Activated CD8-positive, alpha-beta memory T cell treated with anti-CD3 and anti-CD28 coated beads for 24 hours (primary cell): Measurements from ENCODE around the gene ZNF57.
"Not testable (repeated sequence)": the region's sequence is repeated elsewhere in the genome, so short reads cannot be mapped to it uniquely, and the experiment has no call there.

ENCODE experiments used
- DNase-seq: peaks from one replicate; pipeline ENCODE4 v3.0.0-alpha.2; 2020

The ZNF57 gene

DNA sequence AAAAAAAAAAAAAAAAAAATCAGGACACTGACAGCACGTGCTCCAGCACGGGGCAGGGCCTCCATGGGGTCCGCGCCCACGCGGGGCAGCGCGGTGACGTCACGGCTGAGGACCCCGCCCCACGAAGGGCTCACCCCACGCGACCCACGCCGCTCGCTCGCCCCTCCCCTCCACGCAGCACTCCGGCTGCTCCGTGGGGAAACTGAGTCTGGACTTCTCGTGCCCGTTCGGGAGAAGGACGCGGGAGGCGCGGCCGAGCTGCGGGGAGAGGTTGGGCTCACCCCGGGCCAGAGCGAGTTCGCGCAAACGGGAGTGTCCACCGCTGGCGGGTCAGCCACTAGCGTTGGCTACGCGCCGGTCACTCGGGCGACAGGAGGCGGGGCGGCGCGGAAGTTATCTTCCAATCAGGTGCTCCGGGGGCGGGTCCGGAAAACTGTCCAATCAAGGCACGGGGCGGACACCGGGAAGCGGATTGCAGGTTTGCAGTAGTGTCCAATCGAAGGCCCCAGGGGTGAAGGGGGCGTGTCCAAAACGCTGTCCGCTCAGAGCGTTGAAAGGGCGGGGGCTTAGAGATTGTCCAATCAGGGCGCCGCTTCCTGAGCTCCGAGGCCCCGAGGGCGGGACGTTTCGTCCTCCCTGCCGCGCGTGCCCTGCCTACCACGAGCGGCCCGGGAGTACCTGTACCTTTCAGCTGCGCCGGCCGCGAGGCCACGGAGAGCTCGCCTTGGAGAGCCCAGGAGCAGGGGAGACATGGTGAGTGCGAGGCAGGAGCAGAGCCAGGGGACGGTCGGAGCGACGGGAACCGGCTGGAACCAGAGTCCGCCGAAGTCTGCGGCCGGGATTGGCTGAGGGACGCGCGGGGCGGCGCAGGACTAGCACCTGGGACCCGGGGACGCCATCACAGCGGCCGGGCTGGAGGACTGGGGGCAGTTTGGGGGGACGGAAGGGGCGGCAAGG, at the start of gene ZNF57:
Gene ZNF57, plus strand, starts transcription at position 633 of the 957 bp plus-strand sequence. Its CDS starts 118 bp downstream, at position 751.
- DNase-seq: peak; percentile 98

DNA sequence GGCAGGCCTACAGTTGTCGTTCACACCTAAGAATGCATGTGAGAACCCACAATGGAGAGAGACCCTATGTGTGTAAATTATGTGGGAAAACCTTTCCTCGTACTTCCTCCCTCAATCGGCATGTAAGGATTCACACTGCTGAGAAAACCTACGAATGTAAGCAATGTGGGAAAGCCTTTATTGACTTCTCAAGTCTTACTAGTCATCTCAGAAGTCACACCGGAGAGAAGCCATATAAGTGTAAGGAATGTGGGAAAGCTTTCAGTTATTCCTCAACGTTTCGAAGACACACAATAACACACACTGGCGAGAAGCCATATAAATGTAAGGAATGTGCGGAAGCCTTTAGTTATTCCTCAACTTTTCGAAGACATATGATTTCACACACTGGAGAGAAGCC, 48.1 kb upstream of the ZNF57 start:
- DNase-seq: no peak

DNA sequence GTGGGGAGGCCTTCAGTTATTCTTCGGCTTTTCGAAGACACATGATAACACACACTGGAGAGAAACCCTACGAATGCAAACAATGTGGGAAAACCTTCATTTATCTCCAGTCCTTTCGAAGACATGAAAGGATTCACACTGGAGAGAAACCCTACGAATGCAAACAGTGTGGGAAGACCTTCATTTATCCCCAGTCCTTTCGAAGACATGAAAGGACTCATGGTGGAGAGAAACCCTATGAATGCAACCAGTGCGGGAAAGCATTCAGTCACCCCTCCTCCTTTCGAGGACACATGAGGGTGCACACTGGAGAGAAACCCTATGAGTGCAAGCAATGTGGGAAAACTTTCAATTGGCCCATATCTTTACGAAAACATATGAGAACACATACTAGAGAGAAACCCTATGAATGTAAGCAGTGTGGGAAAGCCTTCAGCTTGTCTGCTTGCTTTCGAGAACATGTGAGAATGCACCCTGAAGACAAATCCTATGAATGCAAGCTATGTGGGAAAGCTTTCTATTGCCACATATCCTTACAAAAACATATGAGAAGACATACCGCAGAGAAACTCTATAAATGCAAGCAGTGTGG, 47.6 kb upstream of the ZNF57 start:
- DNase-seq: no peak

DNA sequence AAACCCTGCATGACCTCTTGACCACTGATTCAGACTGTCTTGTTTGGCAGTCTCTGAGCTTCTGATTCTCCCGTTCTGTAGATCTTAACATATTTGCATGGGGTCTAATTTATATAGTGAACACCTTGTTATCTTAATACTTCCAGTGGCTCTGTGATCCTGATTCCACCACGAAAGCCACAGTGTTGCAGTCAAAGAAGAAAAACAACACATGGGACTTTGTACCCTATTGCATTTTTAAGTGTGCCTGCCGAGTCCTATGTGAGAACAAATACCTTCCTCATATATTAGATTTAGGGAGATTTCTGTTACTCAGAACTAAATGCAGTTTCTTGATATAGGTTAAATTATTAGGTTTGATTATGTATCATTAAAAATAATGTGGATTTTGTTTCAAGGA, 45.9 kb upstream of the ZNF57 start:
- no peak for DNase-seq

DNA sequence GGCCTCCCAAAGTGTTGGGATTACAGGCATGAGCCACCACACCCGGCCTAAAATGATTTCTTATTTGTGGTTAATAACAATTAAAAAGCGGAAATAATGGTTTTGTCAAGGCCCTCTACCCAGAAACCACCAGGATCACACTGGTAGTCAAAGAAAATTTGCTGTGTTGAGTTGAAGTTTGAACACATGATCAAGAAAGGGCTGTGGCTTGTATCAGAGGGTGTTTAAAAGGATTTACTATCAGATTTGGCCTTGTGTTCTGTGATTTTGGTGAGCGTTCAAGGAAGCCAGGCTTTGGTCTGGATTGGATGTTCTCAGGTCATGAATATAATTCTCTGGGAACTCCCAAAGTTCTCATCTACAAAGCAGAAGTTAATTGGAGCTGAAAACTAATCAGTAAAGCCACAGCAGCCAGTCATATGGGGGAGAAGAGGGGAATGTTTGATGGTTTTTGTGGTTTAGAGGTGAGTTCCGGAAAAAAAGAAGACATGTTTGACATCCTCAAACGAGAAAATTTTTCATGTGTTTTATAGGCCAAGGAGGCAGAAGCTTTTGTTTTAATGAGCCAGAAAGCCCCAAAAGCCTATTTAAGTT, 44.2 kb upstream of the ZNF57 start:
- DNase-seq: no peak

DNA sequence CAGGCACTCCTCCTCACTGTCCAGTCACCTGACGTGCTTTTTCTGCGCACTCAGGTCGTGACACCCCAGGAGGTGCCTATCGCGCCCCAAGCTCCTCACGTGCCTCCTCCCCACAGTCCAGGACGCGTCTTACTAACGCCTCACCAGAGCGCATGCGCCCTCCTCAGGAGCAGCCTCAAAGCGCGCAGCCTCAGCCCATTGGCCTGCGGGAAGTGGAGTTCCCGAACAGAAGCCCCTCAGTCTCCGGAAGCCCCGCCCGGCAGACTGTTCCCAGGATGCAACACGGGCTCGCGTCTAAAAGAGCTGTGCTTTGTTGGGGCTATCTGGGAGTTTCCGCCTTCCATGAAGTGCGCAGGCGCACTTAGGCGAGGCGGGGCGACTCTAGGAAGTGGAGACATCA, 41.9 kb upstream of the ZNF57 start:
- no peak for DNase-seq

DNA sequence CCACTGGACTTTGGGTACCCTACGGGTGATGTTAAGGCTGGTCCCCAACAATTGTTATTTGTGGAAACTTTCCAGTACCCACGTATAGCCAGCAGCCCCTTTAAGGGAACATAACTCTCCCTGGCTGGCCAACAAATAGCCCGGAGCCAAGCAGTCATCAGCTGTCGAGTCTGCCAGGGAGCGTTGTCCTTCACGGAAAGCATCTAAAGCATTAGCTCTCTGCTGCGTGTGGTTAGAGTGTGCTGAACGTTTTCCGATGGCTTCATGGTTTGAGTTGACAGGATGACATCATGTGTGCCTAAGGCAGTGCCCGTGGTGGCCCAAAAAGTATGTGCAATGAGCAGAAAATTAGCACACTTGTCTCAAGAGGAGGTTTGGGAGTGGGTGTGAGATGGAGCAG, 36.9 kb upstream of the ZNF57 start:
- DNase-seq: no peak

DNA sequence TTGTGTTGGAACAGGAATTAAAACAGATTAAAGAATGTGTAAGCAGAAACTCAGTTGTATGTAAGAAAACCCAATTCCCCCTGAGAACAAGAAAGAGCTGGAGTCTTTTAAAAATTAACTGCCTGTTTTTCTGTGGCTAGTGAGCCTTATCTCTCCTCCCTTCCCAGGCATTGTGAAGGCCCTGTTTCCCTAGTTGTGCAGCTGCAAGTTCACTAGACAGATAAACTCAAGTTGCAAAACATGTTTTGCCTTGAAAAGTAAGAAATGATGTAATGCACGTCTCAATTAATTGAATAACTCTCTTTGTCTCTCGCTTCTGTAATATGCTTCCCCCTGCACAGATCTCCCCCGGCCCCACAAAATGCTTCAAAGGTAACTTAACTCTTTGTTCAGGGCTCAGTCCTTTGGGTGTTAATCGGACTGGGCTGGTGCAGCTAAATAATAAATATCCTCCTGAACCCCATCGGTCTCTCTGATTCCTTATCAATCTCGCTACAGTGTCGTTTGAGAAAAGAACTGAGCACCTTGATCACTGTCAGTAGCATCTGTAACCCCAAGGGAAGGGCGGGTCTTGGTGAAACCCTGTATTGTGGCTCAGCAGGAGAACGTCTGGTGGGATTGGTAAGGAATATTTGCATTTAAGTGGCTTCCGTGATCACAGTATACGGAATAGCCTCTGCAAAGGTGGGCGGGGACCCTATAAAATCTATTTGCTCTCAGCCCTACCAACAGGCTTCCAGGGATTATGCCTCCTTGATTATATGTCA, 35.2 kb upstream of the ZNF57 start:
- no peak for DNase-seq

DNA sequence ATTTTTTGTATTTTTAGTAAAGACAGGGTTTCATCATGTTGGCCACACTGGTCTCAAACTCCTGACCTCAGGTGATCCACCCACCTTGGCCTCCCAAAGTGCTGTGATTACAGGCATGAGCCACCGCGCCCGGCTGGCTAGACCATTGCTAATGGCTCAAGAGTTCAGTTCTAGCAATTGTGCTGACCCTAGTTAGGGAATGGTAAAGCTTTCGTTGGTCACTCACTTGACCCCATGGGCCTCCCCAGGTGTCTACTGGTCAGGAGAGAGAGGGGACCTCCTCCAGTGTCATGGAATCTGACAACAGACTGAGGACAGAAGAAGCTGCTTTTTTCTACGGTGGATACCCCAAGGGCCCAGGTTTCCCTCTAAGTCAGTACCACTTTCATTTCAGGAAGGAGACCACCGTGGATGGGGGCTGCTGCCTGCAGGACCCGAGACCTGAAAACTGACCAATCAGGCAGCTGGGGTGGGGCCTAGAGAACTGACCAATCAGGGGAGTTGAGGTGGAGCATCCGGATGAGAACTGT, 34.2 kb upstream of the ZNF57 start:
- no peak for DNase-seq

DNA sequence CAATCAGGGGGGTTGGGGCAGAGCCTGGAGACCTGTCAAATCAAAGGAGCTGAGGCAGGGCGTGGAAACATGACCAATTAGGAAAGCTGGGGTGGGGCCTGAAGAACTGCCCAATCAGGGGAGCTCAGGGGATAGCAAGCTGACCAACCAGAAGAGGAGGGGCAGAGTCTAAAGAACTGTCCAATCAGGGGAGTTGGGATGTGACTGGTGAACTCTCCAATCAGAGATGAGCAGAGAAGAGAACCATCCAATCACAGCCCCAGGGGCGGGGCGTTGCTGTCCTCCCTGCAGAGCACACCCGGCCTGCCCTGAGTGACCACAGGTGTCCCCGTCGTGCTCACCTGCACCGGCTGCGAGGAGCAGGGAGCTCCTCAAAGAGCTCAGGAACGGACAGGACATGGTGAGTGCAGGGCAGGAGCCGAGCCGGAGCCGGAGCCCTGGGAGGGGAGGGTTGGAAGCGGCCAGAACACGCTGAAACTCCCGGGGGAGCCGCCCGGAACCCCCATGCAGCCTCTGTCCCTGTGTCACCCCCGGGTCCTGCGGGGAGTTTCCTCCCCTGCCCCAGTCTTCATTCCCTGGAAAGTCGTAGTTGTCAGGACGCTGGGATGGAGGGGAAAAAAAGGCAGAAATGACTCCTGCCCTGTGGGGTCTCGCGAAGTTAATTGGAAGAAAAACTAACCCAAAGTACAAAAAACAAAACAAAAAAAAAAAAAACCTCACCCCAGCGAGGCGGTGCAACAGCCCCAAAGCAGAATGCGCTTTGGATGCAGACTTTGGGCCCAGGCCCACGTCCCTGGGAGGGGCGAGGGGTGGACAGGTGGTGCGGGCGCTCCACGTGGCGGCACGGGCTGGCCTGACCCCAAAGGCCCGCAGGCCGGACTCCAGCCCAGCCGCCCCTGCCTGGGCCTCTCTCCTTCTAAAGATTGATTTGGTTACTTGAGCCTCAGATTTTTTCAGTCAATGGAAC, 33.4 kb upstream of the ZNF57 start, which contains the start of gene ZNF556:
Gene ZNF556, plus strand, starts transcription at position 311 of the 967 bp plus-strand sequence. Its CDS starts 87 bp downstream, at position 398.
- DNase-seq: no peak

DNA sequence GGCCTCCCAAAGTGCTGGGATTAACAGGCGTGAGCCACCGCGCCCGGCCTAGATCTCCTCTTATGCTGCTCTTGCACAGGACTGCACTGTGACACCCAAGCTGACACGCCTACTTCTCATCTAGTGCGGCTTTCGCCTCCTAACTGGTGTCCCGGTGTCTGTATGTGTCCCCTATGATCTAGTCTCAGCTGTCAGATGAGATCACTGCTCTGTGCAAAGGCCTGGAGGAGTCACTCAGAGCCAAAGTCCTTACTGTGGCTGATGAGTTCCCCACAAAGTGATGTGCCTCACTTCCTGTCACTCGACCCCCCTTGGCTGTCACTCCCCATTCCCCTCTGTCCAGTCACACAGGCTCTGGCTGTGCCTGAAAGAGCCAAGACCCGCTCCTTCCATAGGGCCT, 31.1 kb upstream of the ZNF57 start:
- DNase-seq: no peak

DNA sequence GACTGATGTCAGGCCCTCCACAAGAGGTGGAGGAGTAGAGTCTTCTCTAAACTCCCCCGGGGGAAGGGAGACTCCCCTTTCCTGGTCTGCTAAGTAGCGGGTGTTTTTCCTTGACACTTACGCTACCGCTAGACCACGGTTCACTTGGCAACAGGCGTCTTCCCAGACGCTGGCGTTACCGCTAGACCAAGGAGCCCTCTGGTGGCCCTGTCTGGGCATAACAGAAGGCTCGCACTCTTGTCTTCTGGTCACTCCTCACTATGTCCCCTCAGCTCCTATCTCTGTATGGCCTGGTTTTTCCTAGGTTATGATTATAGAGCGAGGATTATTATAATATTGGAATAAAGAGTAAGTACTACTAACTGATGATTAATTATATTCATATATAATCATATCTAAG, 28.6 kb upstream of the ZNF57 start:
- peak; percentile 59 for DNase-seq

DNA sequence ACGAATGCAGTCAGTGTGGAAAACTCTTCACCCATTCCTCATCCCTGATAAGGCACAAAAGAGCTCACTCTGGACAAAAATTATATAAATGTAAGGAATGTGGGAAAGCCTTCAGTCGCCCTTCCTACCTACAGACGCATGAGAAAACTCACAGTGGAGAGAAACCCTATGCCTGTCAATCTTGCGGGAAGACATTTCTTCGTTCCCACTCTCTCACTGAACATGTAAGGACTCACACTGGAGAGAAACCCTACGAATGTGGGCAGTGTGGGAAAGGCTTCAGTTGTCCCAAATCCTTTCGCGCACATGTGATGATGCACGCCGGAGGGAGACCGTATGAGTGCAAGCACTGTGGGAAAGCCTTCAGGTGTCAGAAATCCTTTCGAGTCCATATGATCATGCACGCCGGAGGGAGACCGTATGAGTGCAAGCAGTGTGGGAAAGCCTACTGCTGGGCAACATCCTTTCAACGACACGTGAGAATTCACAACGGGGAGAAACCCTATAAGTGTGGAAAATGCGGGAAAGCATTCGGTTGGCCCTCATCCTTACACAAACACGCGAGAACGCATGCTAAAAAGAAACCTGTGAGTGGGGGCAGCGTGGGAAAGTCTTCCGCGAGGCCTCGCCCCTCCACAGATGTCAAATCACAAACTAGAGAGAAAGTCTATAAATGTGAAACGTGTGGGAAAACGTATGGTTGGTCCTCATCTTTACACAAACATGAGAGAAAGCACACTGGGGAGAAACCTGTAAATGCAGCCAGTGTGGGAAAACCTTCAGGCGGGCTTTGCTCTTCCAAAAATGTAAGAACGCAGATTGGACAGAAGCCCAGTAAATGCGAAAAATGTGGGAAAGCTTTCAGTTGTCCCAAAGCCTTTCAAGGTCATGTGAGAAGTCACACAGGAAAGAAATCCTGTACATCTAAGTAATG, 23.1 kb upstream of the ZNF57 start:
- DNase-seq: no peak

DNA sequence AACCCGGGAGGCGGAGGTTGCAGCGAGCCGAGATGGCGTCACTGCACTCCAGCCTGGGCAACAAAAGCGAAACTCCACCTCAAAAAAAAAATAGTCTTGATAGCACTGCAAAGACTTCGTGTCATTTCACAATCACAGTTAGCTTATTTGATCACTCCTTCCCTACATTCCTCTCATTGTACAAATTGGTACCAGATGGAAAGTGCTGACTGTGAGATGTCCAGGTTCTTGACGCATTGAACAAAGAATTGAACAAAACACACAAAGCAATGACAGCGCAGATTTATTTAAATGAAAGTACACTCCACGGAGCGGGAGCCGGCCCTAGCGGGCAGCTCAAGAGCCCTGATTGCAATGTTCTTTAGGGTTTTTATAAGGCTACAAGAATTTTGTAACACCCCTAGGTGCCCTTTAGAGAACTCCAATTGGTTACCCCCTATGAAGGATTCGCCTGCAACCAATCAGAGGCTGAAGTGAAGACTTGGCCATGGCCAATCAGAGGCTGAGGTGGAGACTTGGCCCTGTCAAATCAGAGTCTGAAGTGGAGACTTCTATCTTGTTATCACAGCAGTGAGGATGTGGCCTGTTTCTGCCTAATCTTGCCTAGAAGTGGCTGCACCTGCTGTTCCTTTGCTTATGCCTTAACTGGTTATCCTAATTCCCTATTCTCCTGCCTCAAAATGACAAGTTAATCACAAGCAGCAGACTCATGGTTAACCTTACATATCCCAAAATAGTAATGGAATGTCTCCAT, 16.9 kb upstream of the ZNF57 start:
- DNase-seq: no peak

DNA sequence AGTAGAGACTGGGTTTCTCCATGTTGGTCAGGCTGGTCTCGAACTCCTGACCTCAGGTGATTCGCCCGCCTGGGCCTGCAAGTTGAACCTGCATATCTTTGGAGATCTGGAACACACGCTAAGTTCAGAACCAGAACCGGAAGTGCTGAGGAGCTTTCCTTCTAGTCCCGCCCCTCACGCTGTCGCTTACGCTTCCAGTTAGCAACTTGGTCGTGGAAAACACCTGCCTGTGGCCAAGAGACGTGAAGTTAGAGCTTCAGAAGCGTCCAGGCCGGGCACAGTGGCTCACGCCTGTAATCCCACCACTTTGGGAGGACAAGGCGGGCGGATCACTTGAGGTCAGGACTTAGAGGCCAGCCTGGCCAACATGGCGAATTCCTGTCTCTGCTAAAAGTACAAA, 15.0 kb upstream of the ZNF57 start:
- no peak for DNase-seq

DNA sequence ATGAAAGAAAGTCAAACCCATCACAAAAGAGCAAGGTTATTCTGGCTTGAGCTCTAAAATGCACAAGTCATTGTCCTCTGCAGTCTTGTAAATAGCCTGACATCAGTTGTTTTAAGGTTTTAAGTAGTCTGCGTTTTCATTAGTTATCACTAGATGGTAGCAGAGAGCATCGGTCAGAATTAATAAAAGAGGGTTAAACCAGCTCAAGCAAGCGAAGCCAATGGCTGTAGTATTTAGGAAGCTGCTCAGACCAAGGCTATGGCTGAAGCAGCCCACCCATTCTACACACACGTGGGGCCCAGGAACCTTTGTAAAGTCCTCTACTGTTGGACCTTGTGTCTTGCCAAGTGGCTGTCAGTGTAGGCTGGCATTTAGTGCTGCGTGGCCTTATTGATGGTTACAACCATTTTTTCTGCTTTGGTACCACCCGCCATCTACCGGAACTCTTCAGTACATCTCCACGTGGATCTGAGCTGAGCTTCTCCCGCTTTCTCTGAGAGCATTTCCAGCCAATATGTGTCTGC, 13.3 kb upstream of the ZNF57 start:
- peak; percentile 66 for DNase-seq

DNA sequence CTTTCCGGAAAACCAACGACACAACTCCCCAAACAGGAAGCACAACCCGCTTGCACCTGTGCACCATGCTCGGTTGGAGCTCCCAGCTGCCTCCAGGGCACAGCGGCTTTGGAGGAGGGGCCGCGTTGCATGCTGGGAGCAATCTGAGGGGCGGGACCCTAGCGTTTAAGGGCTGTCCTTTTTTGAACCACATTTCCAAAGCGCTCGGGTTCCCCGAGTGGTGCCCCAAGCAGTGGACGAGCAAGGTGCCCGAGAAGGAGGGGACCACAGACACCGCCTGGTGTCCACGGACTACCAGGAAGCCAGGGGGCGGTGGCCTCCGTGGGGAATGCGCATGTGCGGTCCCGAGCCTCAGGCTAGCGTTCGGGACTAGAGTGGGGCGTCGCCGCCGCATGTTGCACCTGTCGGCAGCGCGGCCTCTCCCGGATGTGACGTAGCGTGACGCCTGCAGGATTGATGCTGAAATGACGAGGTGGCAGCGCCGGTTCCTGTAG, 11.9 kb upstream of the ZNF57 start:
- no peak for DNase-seq

DNA sequence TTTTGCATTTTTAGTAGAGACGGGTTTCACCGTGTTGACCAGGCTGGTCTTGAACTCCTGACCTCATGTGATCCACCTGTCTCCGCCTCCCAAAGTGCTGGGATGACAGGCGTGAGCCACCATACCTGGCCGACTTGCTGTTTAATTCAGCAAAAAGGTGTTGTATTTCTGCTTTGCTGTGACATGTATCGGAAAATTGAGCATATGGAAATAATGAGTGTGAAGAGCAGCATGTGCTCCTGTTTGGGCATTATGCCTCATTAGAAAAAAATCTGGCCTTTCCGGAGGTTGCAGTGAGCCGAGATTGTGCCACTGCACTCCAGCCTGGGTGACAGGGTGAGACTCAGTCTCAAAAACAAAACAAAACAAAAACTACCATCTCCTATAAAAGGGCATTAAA, 10.2 kb upstream of the ZNF57 start:
- not testable (repeated sequence) for DNase-seq

DNA sequence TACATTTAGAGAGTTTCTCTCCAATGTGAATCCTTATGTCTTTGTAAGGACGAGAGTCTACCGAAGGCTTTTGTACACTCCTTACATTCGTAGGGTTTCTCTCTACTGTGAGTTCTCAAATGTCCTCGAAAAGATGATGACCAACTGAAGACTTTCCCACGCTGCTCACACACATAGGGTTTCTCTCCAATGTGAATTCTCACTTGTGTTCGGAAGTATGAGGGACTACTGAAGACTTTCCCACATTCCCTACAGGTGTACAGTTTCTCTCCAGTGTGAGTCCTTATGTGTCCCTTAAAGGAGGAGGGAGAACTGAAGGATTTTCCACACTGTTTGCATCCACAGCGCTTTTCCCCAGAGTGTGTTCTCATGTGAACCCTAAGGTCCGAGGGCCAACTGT, 4.0 kb upstream of the ZNF57 start:
- no peak for DNase-seq
